HepG2 (cell line): ENCODE results near the gene MLLT10. TPM values are rescaled to one million over a fixed set of nuclear protein-coding genes. Genes with fewer than 3 reads are reported as not detected.
A peak's percentile ranks its signal among the peaks of the same experiment; 100 is the strongest.

Experiments used
- BRCA1 ChIP-seq: sonication (generic); formaldehyde crosslinking; IDR thresholded peaks from 2 replicates; pipeline ENCODE4 v1.4.0; 2020; ENCODE audit warnings: missing genetic modification reagents
- FOXK2 ChIP-seq: fragments of 450-650 bp; IDR thresholded peaks from 2 replicates; pipeline ENCODE4 v1.6.1; 2016
- JARID2 ChIP-seq: sonication (generic); formaldehyde crosslinking; IDR thresholded peaks from 2 replicates; pipeline ENCODE4 v1.8.1; 2023; ENCODE audit warnings: missing genetic modification reagents, inconsistent platforms; ENCODE audit not compliant: insufficient replicate concordance
- MTA1 ChIP-seq: sonication (generic); formaldehyde crosslinking; IDR thresholded peaks from 2 replicates; pipeline ENCODE4 v1.4.0; 2020; ENCODE audit warnings: missing genetic modification reagents, mild to moderate bottlenecking, borderline replicate concordance
- NFATC3 ChIP-seq: sonication (generic); formaldehyde crosslinking; IDR thresholded peaks from 2 replicates; pipeline ENCODE4 v1.5.1; 2020; ENCODE audit warnings: mild to moderate bottlenecking, missing genetic modification reagents
- NR2F2 ChIP-seq: IDR thresholded peaks from 2 replicates; pipeline ENCODE4 v1.6.1; 2012; ENCODE audit warnings: low read depth, inconsistent platforms, borderline replicate concordance
- RNF2 ChIP-seq: fragments of 450-650 bp; conservative IDR thresholded peaks from 2 replicates; pipeline ENCODE4 v1.6.1; 2016; ENCODE audit warnings: low read depth
- SAFB2 ChIP-seq: sonication (generic); formaldehyde crosslinking; IDR thresholded peaks from 2 replicates; pipeline ENCODE4 v1.5.1; 2020; ENCODE audit warnings: missing genetic modification reagents, low read depth, mild to moderate bottlenecking, borderline replicate concordance
- TAF1 ChIP-seq: sonication (generic); formaldehyde crosslinking; IDR thresholded peaks from 2 replicates; pipeline ENCODE4 v1.4.0; 2020; ENCODE audit warnings: missing genetic modification reagents
- ZBTB8A ChIP-seq: sonication (generic); formaldehyde crosslinking; IDR thresholded peaks from 2 replicates; pipeline ENCODE4 v1.4.0; 2020; ENCODE audit warnings: mild to moderate bottlenecking, low read depth, missing genetic modification reagents, borderline replicate concordance
- ZNF3 ChIP-seq: IDR thresholded peaks from 2 replicates; pipeline ENCODE4 v1.7.0; 2017; ENCODE audit warnings: inconsistent platforms
- ZNF446 ChIP-seq: sonication (generic); formaldehyde crosslinking; IDR thresholded peaks from 2 replicates; pipeline ENCODE4 v1.5.0; 2020; ENCODE audit warnings: mild to moderate bottlenecking, missing genetic modification reagents
- ZNF629 ChIP-seq: sonication (generic); formaldehyde crosslinking; conservative IDR thresholded peaks from 2 replicates; pipeline ENCODE4 v1.5.0; 2020; ENCODE audit warnings: missing genetic modification reagents
- polyA plus RNA-seq, 8 experiments: library from polyadenylated mRNA; depleted of rRNA in 3 of 8; stranded (reverse) in 7 of 8; unstranded in 1 of 8; fragments of >200 nt; fragmentation: Illumina TruSeq in 4 of 8; extraction: Trizol in 4 of 8; gene quantifications; 2 replicates each; pipeline versions ENCODE4 v1.2.1 to v1.2.3, GENCODE V29; 2011 to 2016; ENCODE audit warnings: low read depth in 4 of 8, missing spikeins in 1 of 8, mixed read lengths in 1 of 8; ENCODE audit not compliant: insufficient read depth in 1 of 8
- total RNA-seq, 5 experiments: library from RNA; depleted of rRNA; stranded (reverse); fragments of >200 nt; fragmentation: Illumina TruSeq; extraction: Trizol; gene quantifications; 2 replicates each; pipeline ENCODE4 v1.2.3, GENCODE V29; 2016; ENCODE audit warnings: low read depth in 1 of 5
- TF ChIP-seq, protein P1 (sequence below): sonication (generic); formaldehyde crosslinking; IDR thresholded peaks from 2 replicates; pipeline ENCODE4 v1.5.0; 2020; ENCODE audit warnings: mild to moderate bottlenecking, missing genetic modification reagents
- TF ChIP-seq, protein P2 (sequence below): sonication (generic); formaldehyde crosslinking; conservative IDR thresholded peaks from 2 replicates; pipeline ENCODE4 v1.8.0; 2022; ENCODE audit warnings: mild to moderate bottlenecking, moderate library complexity, missing genetic modification reagents
- TF ChIP-seq, protein P3 (sequence below): sonication (generic); formaldehyde crosslinking; IDR thresholded peaks from 2 replicates; pipeline ENCODE4 v1.4.0; 2020; ENCODE audit warnings: mild to moderate bottlenecking, missing genetic modification reagents
- TF ChIP-seq, protein P4 (sequence below): IDR thresholded peaks from 2 replicates; pipeline ENCODE4 v1.6.1; 2012; ENCODE audit warnings: low read depth, low read length, improper control_type of control experiment
- TF ChIP-seq, protein P5 (sequence below): IDR thresholded peaks from 2 replicates; pipeline ENCODE4 v1.6.1; 2016; ENCODE audit warnings: missing compliant biosample characterization, missing genetic modification reagents, borderline replicate concordance
- TF ChIP-seq, protein P6 (sequence below): IDR thresholded peaks from 2 replicates; pipeline ENCODE4 v1.6.1; 2016

Gene MLLT10
- total and polyA plus RNA-seq, 2 of the 13 experiments (the other 11 are each of a cell fraction or from before 2014, with no cell fraction given), result 51.3 to 84.1 TPM

DNA sequence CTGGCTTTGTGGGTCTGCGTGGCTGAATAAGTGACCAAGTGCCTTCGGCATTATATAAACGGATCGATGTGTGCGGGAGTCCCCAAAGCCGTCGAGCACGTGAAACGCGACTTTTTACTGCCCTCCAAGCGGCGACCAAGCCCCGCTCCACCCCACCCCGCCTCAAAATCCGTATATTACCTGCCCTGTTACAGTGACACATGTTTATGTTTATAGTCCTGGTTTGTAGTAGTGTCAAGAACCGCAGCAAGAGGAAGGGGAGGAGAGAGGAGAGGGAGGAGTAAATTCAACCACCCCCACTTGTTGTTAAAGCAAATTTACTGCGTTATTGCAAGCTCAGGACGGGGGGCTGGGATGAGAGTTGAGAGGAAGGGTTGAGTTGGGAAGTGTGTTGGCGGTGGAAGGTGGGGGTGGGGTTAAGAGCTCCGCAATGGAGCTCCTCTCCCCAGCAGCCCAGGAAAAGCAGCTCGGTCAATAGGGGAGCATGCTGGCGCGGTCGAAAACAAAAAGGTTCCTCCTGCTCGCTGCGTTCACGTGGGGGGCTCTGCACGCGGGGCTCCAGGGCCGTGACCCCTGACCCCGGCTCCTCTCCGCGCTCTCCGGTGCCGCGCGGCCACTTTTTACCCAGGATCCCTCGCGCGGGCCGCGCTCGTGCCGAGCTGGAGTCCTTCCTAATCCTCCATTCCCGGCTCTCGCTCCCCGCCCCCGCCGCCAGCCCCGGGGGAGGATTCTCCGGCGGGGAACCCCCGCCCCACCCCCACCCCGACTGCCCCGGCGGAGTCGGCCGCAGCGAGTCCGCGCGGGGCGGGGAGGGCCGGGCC is 8.5 kb upstream of the MLLT10 start, which contains the start of gene SKIDA1 (continued):
- TF ChIP-seq, protein P1, sequence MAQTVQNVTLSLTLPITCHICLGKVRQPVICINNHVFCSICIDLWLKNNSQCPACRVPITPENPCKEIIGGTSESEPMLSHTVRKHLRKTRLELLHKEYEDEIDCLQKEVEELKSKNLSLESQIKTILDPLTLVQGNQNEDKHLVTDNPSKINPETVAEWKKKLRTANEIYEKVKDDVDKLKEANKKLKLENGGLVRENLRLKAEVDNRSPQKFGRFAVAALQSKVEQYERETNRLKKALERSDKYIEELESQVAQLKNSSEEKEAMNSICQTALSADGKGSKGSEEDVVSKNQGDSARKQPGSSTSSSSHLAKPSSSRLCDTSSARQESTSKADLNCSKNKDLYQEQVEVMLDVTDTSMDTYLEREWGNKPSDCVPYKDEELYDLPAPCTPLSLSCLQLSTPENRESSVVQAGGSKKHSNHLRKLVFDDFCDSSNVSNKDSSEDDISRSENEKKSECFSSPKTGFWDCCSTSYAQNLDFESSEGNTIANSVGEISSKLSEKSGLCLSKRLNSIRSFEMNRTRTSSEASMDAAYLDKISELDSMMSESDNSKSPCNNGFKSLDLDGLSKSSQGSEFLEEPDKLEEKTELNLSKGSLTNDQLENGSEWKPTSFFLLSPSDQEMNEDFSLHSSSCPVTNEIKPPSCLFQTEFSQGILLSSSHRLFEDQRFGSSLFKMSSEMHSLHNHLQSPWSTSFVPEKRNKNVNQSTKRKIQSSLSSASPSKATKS (CRISPR knock-in tag), result peak; percentile 91; the same call in 1 of the 2 replicates
- TF ChIP-seq RNF2 (peak; percentile 79; the same call in 1 of the 2 replicates), ZNF446 (CRISPR knock-in tag) (peak; percentile 19; the same call in 1 of the 2 replicates), ZNF629 (CRISPR knock-in tag) (no peak), FOXK2 (peak; percentile 94), MTA1 (CRISPR knock-in tag) (no peak; the same call in 1 of the 2 replicates), BRCA1 (CRISPR knock-in tag) (no peak), NR2F2 (no peak), TAF1 (CRISPR knock-in tag) (peak; percentile 82), ZNF3 (CRISPR knock-in tag) (peak; percentile 43; the same call in 1 of the 2 replicates), SAFB2 (CRISPR knock-in tag) (no peak), ZBTB8A (no peak), NFATC3 (CRISPR knock-in tag) (no peak), JARID2 (peak; percentile 92)
- TF ChIP-seq, protein P2, sequence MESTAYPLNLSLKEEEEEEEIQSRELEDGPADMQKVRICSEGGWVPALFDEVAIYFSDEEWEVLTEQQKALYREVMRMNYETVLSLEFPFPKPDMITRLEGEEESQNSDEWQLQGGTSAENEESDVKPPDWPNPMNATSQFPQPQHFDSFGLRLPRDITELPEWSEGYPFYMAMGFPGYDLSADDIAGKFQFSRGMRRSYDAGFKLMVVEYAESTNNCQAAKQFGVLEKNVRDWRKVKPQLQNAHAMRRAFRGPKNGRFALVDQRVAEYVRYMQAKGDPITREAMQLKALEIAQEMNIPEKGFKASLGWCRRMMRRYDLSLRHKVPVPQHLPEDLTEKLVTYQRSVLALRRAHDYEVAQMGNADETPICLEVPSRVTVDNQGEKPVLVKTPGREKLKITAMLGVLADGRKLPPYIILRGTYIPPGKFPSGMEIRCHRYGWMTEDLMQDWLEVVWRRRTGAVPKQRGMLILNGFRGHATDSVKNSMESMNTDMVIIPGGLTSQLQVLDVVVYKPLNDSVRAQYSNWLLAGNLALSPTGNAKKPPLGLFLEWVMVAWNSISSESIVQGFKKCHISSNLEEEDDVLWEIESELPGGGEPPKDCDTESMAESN, result peak; percentile 65
- TF ChIP-seq, protein P3, sequence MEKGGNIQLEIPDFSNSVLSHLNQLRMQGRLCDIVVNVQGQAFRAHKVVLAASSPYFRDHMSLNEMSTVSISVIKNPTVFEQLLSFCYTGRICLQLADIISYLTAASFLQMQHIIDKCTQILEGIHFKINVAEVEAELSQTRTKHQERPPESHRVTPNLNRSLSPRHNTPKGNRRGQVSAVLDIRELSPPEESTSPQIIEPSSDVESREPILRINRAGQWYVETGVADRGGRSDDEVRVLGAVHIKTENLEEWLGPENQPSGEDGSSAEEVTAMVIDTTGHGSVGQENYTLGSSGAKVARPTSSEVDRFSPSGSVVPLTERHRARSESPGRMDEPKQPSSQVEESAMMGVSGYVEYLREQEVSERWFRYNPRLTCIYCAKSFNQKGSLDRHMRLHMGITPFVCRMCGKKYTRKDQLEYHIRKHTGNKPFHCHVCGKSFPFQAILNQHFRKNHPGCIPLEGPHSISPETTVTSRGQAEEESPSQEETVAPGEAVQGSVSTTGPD (CRISPR knock-in tag), result peak; percentile 19; the same call in 1 of the 2 replicates
- TF ChIP-seq, protein P4, sequence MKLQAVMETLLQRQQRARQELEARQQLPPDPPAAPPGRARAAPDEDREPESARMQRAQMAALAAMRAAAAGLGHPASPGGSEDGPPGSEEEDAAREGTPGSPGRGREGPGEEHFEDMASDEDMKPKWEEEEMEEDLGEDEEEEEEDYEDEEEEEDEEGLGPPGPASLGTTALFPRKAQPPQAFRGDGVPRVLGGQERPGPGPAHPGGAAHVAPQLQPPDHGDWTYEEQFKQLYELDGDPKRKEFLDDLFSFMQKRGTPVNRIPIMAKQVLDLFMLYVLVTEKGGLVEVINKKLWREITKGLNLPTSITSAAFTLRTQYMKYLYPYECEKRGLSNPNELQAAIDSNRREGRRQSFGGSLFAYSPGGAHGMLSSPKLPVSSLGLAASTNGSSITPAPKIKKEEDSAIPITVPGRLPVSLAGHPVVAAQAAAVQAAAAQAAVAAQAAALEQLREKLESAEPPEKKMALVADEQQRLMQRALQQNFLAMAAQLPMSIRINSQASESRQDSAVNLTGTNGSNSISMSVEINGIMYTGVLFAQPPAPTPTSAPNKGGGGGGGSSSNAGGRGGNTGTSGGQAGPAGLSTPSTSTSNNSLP, result peak; percentile 29; the same call in 1 of the 2 replicates
- TF ChIP-seq, protein P5, sequence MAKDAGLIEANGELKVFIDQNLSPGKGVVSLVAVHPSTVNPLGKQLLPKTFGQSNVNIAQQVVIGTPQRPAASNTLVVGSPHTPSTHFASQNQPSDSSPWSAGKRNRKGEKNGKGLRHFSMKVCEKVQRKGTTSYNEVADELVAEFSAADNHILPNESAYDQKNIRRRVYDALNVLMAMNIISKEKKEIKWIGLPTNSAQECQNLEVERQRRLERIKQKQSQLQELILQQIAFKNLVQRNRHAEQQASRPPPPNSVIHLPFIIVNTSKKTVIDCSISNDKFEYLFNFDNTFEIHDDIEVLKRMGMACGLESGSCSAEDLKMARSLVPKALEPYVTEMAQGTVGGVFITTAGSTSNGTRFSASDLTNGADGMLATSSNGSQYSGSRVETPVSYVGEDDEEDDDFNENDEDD (CRISPR knock-in tag), result peak; percentile 85
- TF ChIP-seq, protein P6, sequence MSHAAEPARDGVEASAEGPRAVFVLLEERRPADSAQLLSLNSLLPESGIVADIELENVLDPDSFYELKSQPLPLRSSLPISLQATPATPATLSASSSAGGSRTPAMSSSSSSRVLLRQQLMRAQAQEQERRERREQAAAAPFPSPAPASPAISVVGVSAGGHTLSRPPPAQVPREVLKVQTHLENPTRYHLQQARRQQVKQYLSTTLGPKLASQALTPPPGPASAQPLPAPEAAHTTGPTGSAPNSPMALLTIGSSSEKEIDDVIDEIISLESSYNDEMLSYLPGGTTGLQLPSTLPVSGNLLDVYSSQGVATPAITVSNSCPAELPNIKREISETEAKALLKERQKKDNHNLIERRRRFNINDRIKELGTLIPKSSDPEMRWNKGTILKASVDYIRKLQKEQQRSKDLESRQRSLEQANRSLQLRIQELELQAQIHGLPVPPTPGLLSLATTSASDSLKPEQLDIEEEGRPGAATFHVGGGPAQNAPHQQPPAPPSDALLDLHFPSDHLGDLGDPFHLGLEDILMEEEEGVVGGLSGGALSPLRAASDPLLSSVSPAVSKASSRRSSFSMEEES, result peak; percentile 77
